Measurements from ENCODE around the gene HDAC4. TPM values are rescaled to one million over a fixed set of nuclear protein-coding genes. Genes with fewer than 3 reads are reported as not detected.

HDAC4 gene
- total and polyA plus RNA-seq, 2 of the 4 experiments (the other 2 are of a cell fraction), result 4.1 to 7.2 TPM

- Histone ChIP-seq H3K36me3 (ENCODE audit: control insufficient read depth, insufficient read depth, low read length) (peaks cover 21% of the 10 kb centered on the region), H3K9ac (ENCODE audit: low read depth, low read length) (no peak overlapping the region), H3K9me1 (ENCODE audit: insufficient read depth, low read length) (peaks cover 8% of the 10 kb centered on the region; the same call in 1 of the 2 replicates), H3K27me3 (ENCODE audit: control insufficient read depth, insufficient read depth, low read length) (no peaks in the 10 kb centered on the region), H2AK5ac (ENCODE audit: low read depth, low read length) (no peak overlapping the region), H2BK20ac (ENCODE audit: low read depth, low read length) (no peak overlapping the region), H3K9me3 (ENCODE audit: control insufficient read depth, insufficient read depth, low read length) (no peaks in the 10 kb centered on the region), H2BK5ac (ENCODE audit: low read depth, low read length, poor library complexity, severe bottlenecking) (no peak overlapping the region), H4K91ac (ENCODE audit: insufficient read depth, low read depth, low read length) (no peak overlapping the region), H3K4me2 (ENCODE audit: low read depth, low read length) (no peak overlapping the region), H3K27ac (ENCODE audit: insufficient read depth, low read length) (no peak overlapping the region), H3K4ac (ENCODE audit: low read depth, low read length) (no peak overlapping the region), H3K79me1 (ENCODE audit: low read depth in 1 of 2, low read length in 2 of 2) (peaks cover 33 to 80% of the 10 kb centered on the region in 2 experiments), H2BK15ac (ENCODE audit: low read depth, low read length) (no peak overlapping the region), H3K56ac (ENCODE audit: extremely low read depth, insufficient read depth, low read length) (no peak overlapping the region), H4K8ac (ENCODE audit: low read depth in 2 of 2, low read length in 2 of 2) (no peak overlapping the region), H2AK9ac (replicated peaks; ENCODE audit: low read depth, low read length, poor library complexity) (no peak overlapping the region), H4K5ac (ENCODE audit: low read depth, low read length) (no peak overlapping the region), H2AFZ (replicated peaks; ENCODE audit: low read length, poor library complexity) (no peak overlapping the region), H3K4me3 (ENCODE audit: insufficient read depth, low read depth, low read length) (no peak overlapping the region), H3K14ac (replicated peaks; ENCODE audit: low read depth, low read length) (no peak overlapping the region), H3K4me1 (ENCODE audit: control insufficient read depth, insufficient read depth, low read length) (no peaks in the 10 kb centered on the region; the same call in 1 of the 2 replicates), H3K23ac (ENCODE audit: low read depth, low read length) (no peak overlapping the region), H2BK120ac (ENCODE audit: low read depth, low read length) (no peak overlapping the region), H3K18ac (ENCODE audit: low read depth, low read length) (no peak overlapping the region), H4K20me1 (ENCODE audit: insufficient read depth, low read length) (peaks cover 52% of the 10 kb centered on the region)
- ATAC-seq (ENCODE audit: low read depth), result no peak
- in situ Hi-C loops (cut with MboI; ENCODE audit: low sequenced_read_pairs) (no loop called here), intact Hi-C loops (cut with micrococcal nuclease) (no loop called here), dilution Hi-C loops (cut with HindIII; ENCODE audit: low sequenced_read_pairs, unreplicated experiment) (no loop called here)
- ChIA-PET CTCF (no interaction called here), POLR2A (ENCODE audit: unreplicated experiment) (no interaction called here)
- WGBS, 2 experiments (ENCODE audit: extremely low coverage in 2 of 2, insufficient read length in 1 of 2), result 92% methylated on average over 6 of the region's 30 CpGs; no CpG with 5 or more reads in 1 of the 2 experiments
- BruUV-seq (replicated peaks), result no TSS peak
- DNase-seq, result no peak
- TF ChIP-seq RCOR1 (IDR thresholded peaks at IDR 0.05; ENCODE audit: insufficient replicate concordance, low read length) (no peak), RFX5 (IDR thresholded peaks at IDR 0.05; ENCODE audit: low read depth, low read length) (no peak), FOS (IDR thresholded peaks at IDR 0.05; ENCODE audit: low read depth, low read length) (no peak), CHD1 (IDR thresholded peaks at IDR 0.05; ENCODE audit: low read depth, low read length) (no peak), NFE2L2 (IDR thresholded peaks at IDR 0.05; ENCODE audit: low read depth, low read length) (no peak), MAFK (IDR thresholded peaks at IDR 0.05; ENCODE audit: low read depth, low read length) (no peak), USF2 (IDR thresholded peaks at IDR 0.05; ENCODE audit: low read depth, low read length) (no peak), ELK1 (IDR thresholded peaks at IDR 0.05; ENCODE audit: borderline replicate concordance, low read depth, low read length) (no peak), SMC3 (IDR thresholded peaks at IDR 0.05; ENCODE audit: low read depth, low read length) (no peak), MAZ (IDR thresholded peaks at IDR 0.05; ENCODE audit: borderline replicate concordance, low read depth, low read length) (no peak), POLR2A (IDR thresholded peaks at IDR 0.05; ENCODE audit: low read depth, low read length) (no peak), BHLHE40 (IDR thresholded peaks at IDR 0.05; ENCODE audit: low read depth, low read length) (no peak), CEBPB (IDR thresholded peaks at IDR 0.05; ENCODE audit: low read depth, low read length) (no peak), CTCF (conservative IDR thresholded peaks at IDR 0.05; ENCODE audit: low read depth, low read length) (no peak), RAD21 (IDR thresholded peaks at IDR 0.05; ENCODE audit: low read length) (no peak)
These were observed 19.8 kb downstream of the HDAC4 start for GRCh38 chr2:239380831-239381708.

All from IMR-90 (cell line).